Panc1 (cell line): ENCODE data around the gene NEIL1. TPM values are rescaled to one million over a fixed set of nuclear protein-coding genes. Genes with fewer than 3 reads are reported as not detected.

Experiments
- ATAC-seq: fragments of 200-7000 bp; cut with Tn5 transposase; 2 replicates; pipeline ENCODE4 v1.9.1; 2020; ENCODE audit warnings: mild to moderate bottlenecking, moderate library complexity
- BruUV-seq: library from RNA; stranded (reverse); fragments of 400-500 nt; replicated peaks from 2 replicates; lab custom pipeline; 2021; lab: Mats Ljungman, UMichigan
- CTCF ChIA-PET: fragments of 300-600 bp; sonication (Branson Sonifier 250); formaldehyde crosslinking; loops from one replicate; lab custom pipeline; 2022; ENCODE audit warnings: antibody characterized with exemption; lab: Charles Lee
- POLR2A ChIA-PET: fragments of 300-600 bp; sonication (Branson Sonifier 250); formaldehyde crosslinking; loops from one replicate; lab custom pipeline; 2022; ENCODE audit warnings: antibody characterized with exemption; lab: Charles Lee
- DNase-seq: peaks from one replicate; pipeline ENCODE4 v3.0.0-alpha.2; 2010; ENCODE audit warnings: low read depth, low spot score
- H3K27ac ChIP-seq: 2 replicates; pipeline ENCODE4 v1.5.1; 2011; ENCODE audit warnings: mild to moderate bottlenecking, low read length, inconsistent platforms
- H3K27me3 ChIP-seq: fragments of 200-500 bp; sonication (Bioruptor generic); 2 replicates; pipeline ENCODE4 v1.6.0; 2014; ENCODE audit warnings: low read length, inconsistent platforms; ENCODE audit not compliant: control insufficient read depth, insufficient read depth
- H3K36me3 ChIP-seq: fragments of 200-500 bp; sonication (Bioruptor generic); 2 replicates; pipeline ENCODE4 v1.5.1; 2014; ENCODE audit warnings: inconsistent platforms, mild to moderate bottlenecking, low read length, moderate library complexity; ENCODE audit not compliant: control insufficient read depth, insufficient read depth
- H3K4me1 ChIP-seq: 2 replicates; pipeline ENCODE4 v1.5.1; 2011; ENCODE audit warnings: inconsistent platforms, mild to moderate bottlenecking, low read length, moderate library complexity; ENCODE audit not compliant: control insufficient read depth, insufficient read depth
- H3K4me3 ChIP-seq, 2 experiments: 2 replicates each; pipeline ENCODE4 v1.5.1; 2011 to 2012; ENCODE audit warnings: low read depth in 2 of 2, low read length in 2 of 2, mild to moderate bottlenecking in 2 of 2, inconsistent platforms in 1 of 2, moderate library complexity in 1 of 2
- H3K9me3 ChIP-seq: fragments of 200-500 bp; sonication (Bioruptor generic); 2 replicates; pipeline ENCODE4 v1.5.1; 2014; ENCODE audit warnings: low read depth, mild to moderate bottlenecking, inconsistent platforms, low read length, moderate library complexity; ENCODE audit not compliant: control insufficient read depth, insufficient read depth
- CTCF ChIP-seq: fragments of 450-650 bp; IDR thresholded peaks from 2 replicates; pipeline ENCODE4 v1.5.1; 2017; ENCODE audit warnings: mild to moderate bottlenecking
- POLR2AphosphoS5 ChIP-seq: IDR thresholded peaks from 2 replicates; pipeline ENCODE4 v1.6.1; 2012; ENCODE audit warnings: mild to moderate bottlenecking, low read depth, low read length, moderate library complexity
- REST ChIP-seq, 2 experiments: IDR thresholded peaks; 2 replicates each; pipeline ENCODE4 v1.6.1; 2011 to 2012; ENCODE audit warnings: low read depth in 2 of 2, control low read depth in 1 of 2, low read length in 1 of 2, mild to moderate bottlenecking in 1 of 2, moderate library complexity in 1 of 2; ENCODE audit not compliant: insufficient read depth in 1 of 2
- SIN3A ChIP-seq: IDR thresholded peaks from 2 replicates; pipeline ENCODE4 v1.6.1; 2012; ENCODE audit warnings: low read depth, mild to moderate bottlenecking, low read length, moderate library complexity, borderline replicate concordance; ENCODE audit not compliant: insufficient read depth
- TCF7L2 ChIP-seq: IDR thresholded peaks from 2 replicates; pipeline ENCODE4 v1.6.1; 2011; ENCODE audit warnings: mild to moderate bottlenecking, low read depth, low read length, inconsistent platforms
- in situ Hi-C: cut with HindIII; loops from 2 replicates; pipeline ENCODE4 v1.10.0; 2016; ENCODE audit warnings: low sequenced_read_pairs, low pct_unique_long_range_greater_than_20kb
- intact Hi-C: fragments of 100-400 bp; cut with micrococcal nuclease; formaldehyde crosslinking; loops from one replicate; pipeline ENCODE4 v1.10.0; 2022; ENCODE audit not compliant: unreplicated experiment
- total RNA-seq: library from RNA; stranded (reverse); gene quantifications from one replicate; pipeline ENCODE4 v1.2.1, GENCODE V29; 2021; ENCODE audit not compliant: unreplicated experiment

NEIL1 gene
- total RNA-seq, 1 experiment from 2014 or later = 3.4 TPM

GRCh38 chr15:75321711-75322110, 25.1 kb upstream of the NEIL1 start:
- POLR2A ChIA-PET = interaction anchor here (0.5 to 0.6 kb wide), 2 partner anchors 83 to 292 kb away, joined by 4 to 10 read pairs; no protein-coding TSS in a partner anchor
- Histone ChIP-seq H3K9me3 (no peaks in the 10 kb centered on the region), H3K4me3 (no peak overlapping the region), H3K27me3 (no peaks in the 10 kb centered on the region), H3K4me1 (no peaks in the 10 kb centered on the region), H3K27ac (no peak overlapping the region), H3K36me3 (no peaks in the 10 kb centered on the region)
- CTCF ChIA-PET = no interaction called here
- in situ Hi-C loops (no loop called here), intact Hi-C loops (no loop called here)
- DNase-seq (no peak), ATAC-seq (no peak)
- no TSS peak for BruUV-seq
- TF ChIP-seq POLR2AphosphoS5 (no peak), REST (IDR thresholded peaks at IDR 0.05; ENCODE audit: insufficient read depth in 1 of 2, low read depth in 2 of 2, low read length in 1 of 2) (no peak), CTCF (no peak), TCF7L2 (no peak), SIN3A (no peak)

GRCh38 chr15:75325922-75326321, 20.9 kb upstream of the NEIL1 start:
- in situ Hi-C loops = no loop called here
- no TSS peak for BruUV-seq
- CTCF ChIA-PET = no interaction called here
- Histone ChIP-seq H3K27ac (no peak overlapping the region), H3K4me3 (no peak overlapping the region), H3K9me3 (no peaks in the 10 kb centered on the region), H3K4me1 (no peaks in the 10 kb centered on the region), H3K27me3 (no peaks in the 10 kb centered on the region), H3K36me3 (no peaks in the 10 kb centered on the region)
- POLR2A ChIA-PET = no interaction called here
- intact Hi-C loops = no loop called here
- no peak for TF ChIP-seq POLR2AphosphoS5
- TF ChIP-seq CTCF = no peak
- no peak for TF ChIP-seq SIN3A
- no peak for TF ChIP-seq REST (IDR thresholded peaks at IDR 0.05; ENCODE audit: insufficient read depth in 1 of 2, low read depth in 2 of 2, low read length in 1 of 2)
- no peak for TF ChIP-seq TCF7L2
- no peak for ATAC-seq
- DNase-seq = no peak
